Measurements from ENCODE around the gene DIP2A.

Gene DIP2A

GRCh38 chr21:46562472-46562871 is 103.8 kb downstream of the DIP2A start:
- no peak overlapping the region for H3K27ac ChIP-seq (ENCODE audit: low read length)
- no peaks in the 10 kb centered on the region for H3K36me3 ChIP-seq (replicated peaks; ENCODE audit: insufficient read depth, low read length)
- TF ChIP-seq EZH2phosphoT487 (IDR thresholded peaks at IDR 0.05; ENCODE audit: low read length) = no peak
- TF ChIP-seq EZH2 (optimal IDR thresholded peaks at IDR 0.05; ENCODE audit: low read depth, low read length) = no peak

DNA sequence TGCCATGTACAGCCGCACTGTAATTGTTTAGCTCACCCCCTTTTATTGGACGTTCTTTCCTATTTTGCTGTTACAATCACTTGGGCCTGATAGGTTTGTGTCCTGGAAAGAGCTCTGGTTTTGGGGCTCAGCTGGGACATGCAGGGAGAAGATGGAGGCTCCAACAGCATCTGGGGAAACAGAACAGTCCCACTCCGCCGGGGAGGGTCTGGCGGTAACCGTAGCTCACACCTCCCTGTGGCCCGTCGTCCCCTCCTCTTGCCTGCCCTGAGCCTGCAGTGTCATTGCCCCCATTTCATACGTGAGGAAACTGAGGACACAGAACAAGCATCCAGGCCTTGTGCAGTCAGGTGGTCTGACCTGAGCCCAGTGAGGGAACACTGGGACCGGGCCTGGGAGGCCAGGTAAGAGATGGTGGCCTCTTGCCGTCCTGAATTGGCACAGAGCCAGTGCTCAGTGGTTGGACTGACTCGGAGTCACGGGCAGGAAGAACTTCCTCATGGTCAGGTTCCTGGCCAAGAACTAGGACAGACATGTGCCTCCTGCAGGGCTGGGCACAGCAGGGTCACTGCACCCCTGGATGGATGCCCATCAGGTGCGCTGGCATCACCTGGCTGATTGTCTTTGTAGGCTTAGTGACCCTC is 104.4 kb downstream of the DIP2A start:
- Histone ChIP-seq H3K9me2 (replicated peaks; ENCODE audit: insufficient read depth, low read length) (no peaks in the 10 kb centered on the region), H3K9me3 (replicated peaks; ENCODE audit: insufficient read depth, low read length) (no peaks in the 10 kb centered on the region), H3K79me2 (ENCODE audit: low read length) (no peaks in the 10 kb centered on the region), H4K20me1 (ENCODE audit: insufficient read depth, low read length) (no peaks in the 10 kb centered on the region), H2AFZ (ENCODE audit: low read length) (no peak overlapping the region), H3K36me3 (replicated peaks; ENCODE audit: insufficient read depth, low read length) (no peaks in the 10 kb centered on the region), H3K4me3 (ENCODE audit: low read length) (no peak overlapping the region), H3F3A (ENCODE audit: insufficient read depth, low read length) (no peaks in the 10 kb centered on the region), H3K4me1 (ENCODE audit: low read length) (no peaks in the 10 kb centered on the region), H3K9ac (ENCODE audit: low read length) (no peak overlapping the region), H3K4me2 (ENCODE audit: low read depth, low read length) (no peak overlapping the region), H3K27me3 (replicated peaks; ENCODE audit: insufficient read depth, low read length) (no peaks in the 10 kb centered on the region), H3K27ac (ENCODE audit: low read length) (no peak overlapping the region)
- no peak for TF ChIP-seq EZH2 (optimal IDR thresholded peaks at IDR 0.05; ENCODE audit: low read depth, low read length)
- no peak for TF ChIP-seq CTCF (IDR thresholded peaks at IDR 0.05; ENCODE audit: low read length)
- no peak for TF ChIP-seq EZH2phosphoT487 (IDR thresholded peaks at IDR 0.05; ENCODE audit: low read length)
- no peak for DNase-seq

More at GRCh38 chr21:46562472-46562871, 103.8 kb downstream of the DIP2A start:
- H3K4me2 ChIP-seq (ENCODE audit: low read depth, low read length) = no peak overlapping the region
- no peak overlapping the region for H3K9ac ChIP-seq (ENCODE audit: low read length)
- no peak overlapping the region for H2AFZ ChIP-seq (ENCODE audit: low read length)
- no peaks in the 10 kb centered on the region for H3F3A ChIP-seq (ENCODE audit: insufficient read depth, low read length)
- H4K20me1 ChIP-seq (ENCODE audit: insufficient read depth, low read length) = no peaks in the 10 kb centered on the region
- H3K27me3 ChIP-seq (replicated peaks; ENCODE audit: insufficient read depth, low read length) = no peaks in the 10 kb centered on the region
- no peaks in the 10 kb centered on the region for H3K4me1 ChIP-seq (ENCODE audit: low read length)
- H3K4me3 ChIP-seq (ENCODE audit: low read length) = no peak overlapping the region
- no peaks in the 10 kb centered on the region for H3K9me2 ChIP-seq (replicated peaks; ENCODE audit: insufficient read depth, low read length)
- no peaks in the 10 kb centered on the region for H3K9me3 ChIP-seq (replicated peaks; ENCODE audit: insufficient read depth, low read length)
- no peaks in the 10 kb centered on the region for H3K79me2 ChIP-seq (ENCODE audit: low read length)
- DNase-seq = no peak

GRCh38 chr21:46564391-46564790 is 105.7 kb downstream of the DIP2A start:
- no peaks in the 10 kb centered on the region for H3K36me3 ChIP-seq (replicated peaks; ENCODE audit: insufficient read depth, low read length)

More at GRCh38 chr21:46564391-46564790, 105.7 kb downstream of the DIP2A start:
- Histone ChIP-seq H3K4me2 (ENCODE audit: low read depth, low read length) (no peak overlapping the region), H3K4me3 (ENCODE audit: low read length) (no peak overlapping the region), H3K9ac (ENCODE audit: low read length) (no peak overlapping the region), H3K9me3 (replicated peaks; ENCODE audit: insufficient read depth, low read length) (no peaks in the 10 kb centered on the region), H3K79me2 (ENCODE audit: low read length) (no peaks in the 10 kb centered on the region), H3K27me3 (replicated peaks; ENCODE audit: insufficient read depth, low read length) (no peaks in the 10 kb centered on the region), H2AFZ (ENCODE audit: low read length) (no peak overlapping the region), H3F3A (ENCODE audit: insufficient read depth, low read length) (no peaks in the 10 kb centered on the region), H4K20me1 (ENCODE audit: insufficient read depth, low read length) (no peaks in the 10 kb centered on the region), H3K4me1 (ENCODE audit: low read length) (no peaks in the 10 kb centered on the region), H3K27ac (ENCODE audit: low read length) (no peak overlapping the region), H3K9me2 (replicated peaks; ENCODE audit: insufficient read depth, low read length) (no peaks in the 10 kb centered on the region)
- TF ChIP-seq EZH2 (optimal IDR thresholded peaks at IDR 0.05; ENCODE audit: low read depth, low read length) = no peak
- no peak for TF ChIP-seq CTCF (IDR thresholded peaks at IDR 0.05; ENCODE audit: low read length)
- TF ChIP-seq EZH2phosphoT487 (IDR thresholded peaks at IDR 0.05; ENCODE audit: low read length) = no peak
- no peak for DNase-seq

All from MM.1S (cell line).